Stomach smooth muscle (tissue), 2 donors: ENCODE measurements around the gene TCF7L1.

Experiments used
- H3K27ac ChIP-seq: one replicate; pipeline ENCODE4 v1.7.0; 2013; ENCODE audit warnings: mild to moderate bottlenecking, low read length, inconsistent platforms
- H3K27me3 ChIP-seq, 2 donors: one replicate each; pipeline ENCODE4 v1.7.0; 2013; ENCODE audit warnings: low read length in 2 of 2; ENCODE audit not compliant: insufficient read depth in 2 of 2, control insufficient read depth in 1 of 2
- H3K36me3 ChIP-seq, 2 donors: one replicate each; pipeline ENCODE4 v1.7.0; 2013; ENCODE audit warnings: low read length in 2 of 2; ENCODE audit not compliant: control insufficient read depth in 2 of 2, insufficient read depth in 2 of 2
- H3K4me1 ChIP-seq: one replicate; pipeline ENCODE4 v1.7.0; 2013; ENCODE audit warnings: low read length; ENCODE audit not compliant: control insufficient read depth, insufficient read depth
- H3K4me3 ChIP-seq, 2 donors: one replicate each; pipeline ENCODE4 v1.7.0; 2013; ENCODE audit warnings: low read length in 2 of 2
- H3K9ac ChIP-seq, 2 donors: one replicate each; pipeline ENCODE4 v1.7.0; 2013; ENCODE audit warnings: low read length in 2 of 2, mild to moderate bottlenecking in 1 of 2
- H3K9me3 ChIP-seq, 2 donors: one replicate each; pipeline ENCODE4 v1.7.0; 2013; ENCODE audit warnings: low read length in 2 of 2; ENCODE audit not compliant: control insufficient read depth in 2 of 2
- donor health status: healthy.
- donor health status: Pancreatic carcinoma.

The TCF7L1 gene

DNA sequence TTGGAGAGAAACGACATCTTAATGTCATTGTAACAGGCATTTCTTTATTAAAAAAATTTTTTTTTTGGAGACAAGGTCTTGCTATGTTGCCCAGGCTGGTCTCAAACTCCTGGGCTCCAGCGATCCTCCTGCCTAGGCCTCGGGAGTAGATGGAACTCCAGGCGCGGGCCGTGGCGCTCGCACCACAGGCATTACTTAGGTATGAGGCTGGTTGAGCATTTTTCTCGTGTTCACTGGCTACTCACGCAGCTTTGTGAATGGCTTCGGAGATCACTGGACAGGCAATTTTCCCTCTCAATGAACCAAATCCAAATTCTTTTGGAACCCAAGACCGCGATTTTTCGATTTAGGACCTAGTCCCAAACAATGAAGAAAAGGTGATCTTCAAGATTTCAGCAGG lies 795 bp upstream of the TCF7L1 start:
- Histone ChIP-seq H3K27ac (no peak overlapping the region), H3K4me1 (peaks cover 29% of the 10 kb centered on the region)

DNA sequence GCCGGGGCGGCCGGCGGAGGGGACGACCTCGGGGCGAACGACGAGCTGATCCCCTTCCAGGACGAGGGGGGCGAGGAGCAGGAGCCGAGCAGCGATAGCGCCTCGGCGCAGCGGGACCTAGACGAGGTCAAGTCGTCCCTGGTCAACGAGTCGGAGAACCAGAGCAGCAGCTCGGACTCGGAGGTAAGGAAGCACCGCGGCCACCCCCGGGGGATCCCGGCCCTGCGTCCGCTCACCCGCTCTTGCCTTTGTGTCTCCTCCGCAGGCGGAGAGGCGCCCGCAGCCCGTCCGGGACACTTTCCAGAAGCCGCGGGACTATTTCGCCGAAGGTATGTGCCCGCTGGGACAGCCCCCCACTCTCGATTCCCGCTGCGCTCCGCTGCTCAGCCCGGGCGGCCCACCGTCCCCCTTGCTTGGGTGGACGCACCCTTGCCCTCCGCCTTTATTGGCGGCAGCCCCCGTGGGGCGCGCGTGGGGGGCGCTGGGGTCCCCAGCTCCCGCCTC lies 611 bp downstream of the TCF7L1 start:
- Histone ChIP-seq H3K4me3 (peak overlapping the region; percentile 73 to 89), H3K36me3 (no peaks in the 10 kb centered on the region), H3K9me3 (no peaks in the 10 kb centered on the region), H3K27ac (peak overlapping the region; percentile 71), H3K4me1 (peaks cover 30% of the 10 kb centered on the region), H3K27me3 (no peaks in the 10 kb centered on the region), H3K9ac (peak overlapping the region; percentile 70 to 76)

More for the DNA sequence above, 795 bp upstream of the TCF7L1 start:
- Histone ChIP-seq H3K9ac (peak overlapping the region; percentile 66 to 70), H3K9me3 (no peaks in the 10 kb centered on the region), H3K4me3 (peak overlapping the region; percentile 89 to 91), H3K27me3 (no peaks in the 10 kb centered on the region), H3K36me3 (no peaks in the 10 kb centered on the region)

DNA sequence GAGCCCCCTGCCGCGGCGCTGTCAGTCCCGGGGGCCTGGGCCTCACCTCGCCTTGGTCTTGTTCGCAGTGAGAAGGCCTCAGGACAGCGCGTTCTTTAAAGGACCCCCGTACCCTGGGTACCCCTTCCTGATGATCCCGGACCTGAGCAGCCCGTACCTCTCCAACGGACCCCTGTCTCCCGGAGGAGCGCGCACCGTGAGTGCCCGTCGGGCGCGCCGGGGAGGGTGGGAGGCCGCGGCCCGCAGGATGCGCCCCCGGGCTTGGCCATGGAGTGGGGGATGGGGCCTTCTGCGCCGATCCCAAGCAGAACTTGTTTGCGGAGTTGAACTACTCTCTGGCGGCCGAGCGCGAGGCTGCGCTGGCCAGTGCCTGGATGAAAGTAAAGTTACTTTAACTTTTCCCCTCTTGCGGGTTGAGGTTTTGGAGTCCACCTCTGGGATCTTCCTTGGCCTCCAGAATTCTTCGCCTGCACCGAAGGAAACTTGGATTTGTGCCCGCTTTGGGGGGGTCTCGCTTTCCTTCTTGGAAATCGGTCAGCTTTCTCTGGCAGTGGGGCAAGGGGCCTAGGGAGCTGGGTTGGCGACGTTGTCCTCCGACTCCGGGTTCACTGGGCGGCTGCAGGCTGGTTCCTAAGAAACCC lies 1.2 kb downstream of the TCF7L1 start:
- Histone ChIP-seq H3K4me1 (peaks cover 30% of the 10 kb centered on the region), H3K27ac (peak overlapping the region; percentile 71), H3K9ac (peak overlapping the region; percentile 70 to 76), H3K9me3 (no peaks in the 10 kb centered on the region), H3K36me3 (no peaks in the 10 kb centered on the region), H3K4me3 (peak overlapping the region; percentile 73 to 89), H3K27me3 (no peaks in the 10 kb centered on the region)

DNA sequence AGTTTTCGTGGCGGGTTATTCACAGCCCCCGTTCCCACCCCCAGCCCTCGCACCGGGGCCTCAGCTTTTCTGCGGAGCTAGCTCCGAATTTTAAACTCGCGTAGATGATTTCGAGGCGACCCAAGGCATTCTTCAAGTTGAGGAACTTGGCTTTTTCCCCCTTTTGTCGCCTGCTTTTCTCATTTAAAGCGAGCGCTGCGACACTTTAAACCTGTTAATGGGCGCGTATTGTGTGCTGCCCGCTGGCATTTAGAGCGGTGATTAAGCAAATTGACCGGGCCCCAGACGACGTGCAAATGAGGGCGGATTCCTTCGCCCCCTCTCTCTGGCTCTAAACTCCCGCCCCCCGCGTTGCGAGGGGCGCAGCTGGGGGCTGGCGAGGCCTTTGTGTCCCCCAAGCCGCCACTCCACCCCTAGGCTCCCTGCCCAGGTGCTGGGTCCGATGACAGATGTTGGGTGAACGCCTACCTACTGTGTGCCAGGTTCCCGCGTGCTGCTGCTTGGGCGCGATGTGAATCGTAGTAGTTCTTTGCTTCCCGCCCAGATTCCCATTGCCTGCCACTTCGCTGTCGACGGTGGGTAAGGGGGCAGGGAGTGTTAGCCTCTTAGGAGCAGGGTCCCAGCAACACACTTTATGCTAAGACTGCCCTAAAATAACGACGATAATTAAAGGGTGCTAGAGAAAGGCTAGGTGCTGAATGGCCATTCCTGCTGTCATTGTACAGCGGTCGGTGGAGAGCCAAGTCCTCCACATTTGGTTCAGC lies 1.9 kb downstream of the TCF7L1 start:
- Histone ChIP-seq H3K9me3 (no peaks in the 10 kb centered on the region), H3K36me3 (no peaks in the 10 kb centered on the region), H3K9ac (peak overlapping the region; percentile 51 to 70), H3K4me1 (peaks cover 30% of the 10 kb centered on the region), H3K27ac (peak overlapping the region; percentile 71), H3K4me3 (peak overlapping the region; percentile 73 to 89), H3K27me3 (no peaks in the 10 kb centered on the region)

- Histone ChIP-seq H3K36me3 (no peaks in the 10 kb centered on the region), H3K27ac (no peak overlapping the region), H3K4me3 (peak overlapping the region; percentile 4 to 89), H3K4me1 (peaks cover 30% of the 10 kb centered on the region), H3K9ac (no peak overlapping the region), H3K9me3 (no peaks in the 10 kb centered on the region), H3K27me3 (no peaks in the 10 kb centered on the region)
These were observed 2.4 kb downstream of the TCF7L1 start for GRCh38 chr2:85135660-85135914.

- H3K27me3 ChIP-seq = no peaks in the 10 kb centered on the region
These were observed 4.0 kb downstream of the TCF7L1 start for GRCh38 chr2:85137156-85137555.

DNA sequence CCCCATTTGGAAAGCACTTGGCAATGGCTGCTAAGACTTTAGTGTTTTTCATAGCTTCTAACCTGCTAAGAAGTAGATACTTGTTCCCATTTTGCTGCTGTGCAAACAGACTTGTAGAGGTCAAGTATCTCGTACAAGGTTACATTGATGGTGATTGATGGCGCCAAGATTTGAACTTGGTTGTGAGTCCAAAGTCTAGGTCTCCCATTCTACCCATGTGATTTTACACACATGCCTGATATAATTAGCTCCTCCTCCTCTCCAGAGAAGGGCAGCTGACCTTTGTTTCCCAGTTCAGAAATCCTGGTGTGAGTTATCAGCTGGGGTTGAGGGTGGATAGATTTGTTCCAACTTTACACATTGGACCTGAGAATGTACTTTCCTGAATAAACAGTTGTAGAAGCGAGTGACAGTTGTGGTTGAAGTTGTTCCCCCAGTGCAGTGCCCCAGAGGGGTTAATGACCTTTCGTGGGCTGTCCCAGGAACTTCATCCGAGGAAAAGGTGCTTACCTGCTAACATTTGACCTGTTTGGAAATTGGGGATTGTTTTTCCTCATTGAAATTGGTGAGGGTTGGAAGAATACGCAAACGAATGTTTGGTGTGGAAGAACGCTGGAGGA lies 10.4 kb downstream of the TCF7L1 start:
- H3K9me3 ChIP-seq = no peaks in the 10 kb centered on the region
- peaks cover 3% of the 10 kb centered on the region for H3K4me1 ChIP-seq
- no peak overlapping the region for H3K4me3 ChIP-seq
- no peak overlapping the region for H3K9ac ChIP-seq
- H3K36me3 ChIP-seq = no peaks in the 10 kb centered on the region
- H3K27ac ChIP-seq = no peak overlapping the region
- no peaks in the 10 kb centered on the region for H3K27me3 ChIP-seq

More at GRCh38 chr2:85137156-85137555, 4.0 kb downstream of the TCF7L1 start:
- Histone ChIP-seq H3K9me3 (no peaks in the 10 kb centered on the region), H3K4me1 (peaks cover 29% of the 10 kb centered on the region), H3K4me3 (no peak overlapping the region), H3K27ac (no peak overlapping the region), H3K36me3 (no peaks in the 10 kb centered on the region), H3K9ac (peak overlapping the region in 1 of 2 donors; percentile 15)

- Histone ChIP-seq H3K9ac (no peak overlapping the region), H3K36me3 (no peaks in the 10 kb centered on the region), H3K4me3 (no peak overlapping the region), H3K27ac (no peak overlapping the region), H3K9me3 (no peaks in the 10 kb centered on the region), H3K4me1 (peaks cover 3% of the 10 kb centered on the region), H3K27me3 (no peaks in the 10 kb centered on the region)
These were observed 12.1 kb downstream of the TCF7L1 start for GRCh38 chr2:85145116-85145820.

- H3K27me3 ChIP-seq = no peaks in the 10 kb centered on the region
- no peaks in the 10 kb centered on the region for H3K9me3 ChIP-seq
- peaks cover 3% of the 10 kb centered on the region for H3K4me1 ChIP-seq
- no peak overlapping the region for H3K27ac ChIP-seq
- no peak overlapping the region for H3K9ac ChIP-seq
- H3K36me3 ChIP-seq = no peaks in the 10 kb centered on the region
- H3K4me3 ChIP-seq = no peak overlapping the region
These were observed 15.0 kb downstream of the TCF7L1 start for GRCh38 chr2:85148190-85148589.

DNA sequence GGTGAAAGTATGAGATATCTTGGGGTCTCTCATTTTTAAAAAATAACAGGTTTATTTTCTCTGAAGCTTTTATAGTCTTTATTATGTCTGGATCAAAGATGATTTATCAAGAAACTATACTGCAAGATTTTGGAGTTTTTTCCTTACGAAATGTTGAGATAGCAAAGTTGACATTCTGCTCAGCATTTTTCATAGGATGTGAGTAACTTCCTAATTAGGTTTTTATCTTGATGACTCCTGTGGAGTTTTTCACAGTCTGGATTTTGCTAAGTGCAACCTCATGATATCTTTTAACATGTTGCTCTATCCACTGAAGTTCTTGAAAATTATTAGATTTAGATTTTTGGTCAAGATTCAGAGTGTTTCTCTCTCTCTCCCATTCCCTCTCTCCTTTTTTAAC lies 17.8 kb downstream of the TCF7L1 start:
- Histone ChIP-seq H3K36me3 (no peaks in the 10 kb centered on the region), H3K27ac (no peak overlapping the region), H3K4me1 (peaks cover 17% of the 10 kb centered on the region), H3K9me3 (no peaks in the 10 kb centered on the region), H3K27me3 (no peaks in the 10 kb centered on the region), H3K4me3 (no peak overlapping the region), H3K9ac (no peak overlapping the region)
